ENCODE measurements around the gene DMKN.

DMKN gene

GRCh38 chr19:35533201-35533821, 19.9 kb upstream of the DMKN start, which contains the start of gene GAPDHS:
TSS of gene GAPDHS (plus strand) at chr19:35533456. CDS start at chr19:35533528, 72 bp downstream.
- peaks cover 19% of the 10 kb centered on the region for H3K27me3 ChIP-seq (ENCODE audit: insufficient read depth, poor library complexity, severe bottlenecking)
- H3K4me3 ChIP-seq (replicated peaks; ENCODE audit: insufficient read depth, low read length) = no peak within 1 kb of the TSS
- no peak for TF ChIP-seq REST (IDR thresholded peaks at IDR 0.05; ENCODE audit: insufficient replicate concordance, low read depth)
- DNase-seq (ENCODE audit: low read depth in 1 of 2, low spot score in 1 of 2) = no peak
- no peak within 1 kb of the TSS for H3K27ac ChIP-seq (replicated peaks)

GRCh38 chr19:35531291-35531690, 17.8 kb upstream of the DMKN start:
- Histone ChIP-seq H3K27ac (replicated peaks) (no peak overlapping the region), H3K27me3 (ENCODE audit: insufficient read depth, poor library complexity, severe bottlenecking) (peaks cover 19% of the 10 kb centered on the region), H3K4me3 (replicated peaks; ENCODE audit: insufficient read depth, low read length) (no peak overlapping the region)
- DNase-seq (ENCODE audit: low read depth in 1 of 2, low spot score in 1 of 2) = no peak
- TF ChIP-seq CTCF (IDR thresholded peaks at IDR 0.05; ENCODE audit: insufficient read depth, low read length) (no peak), REST (IDR thresholded peaks at IDR 0.05; ENCODE audit: insufficient replicate concordance, low read depth) (no peak), GABPA (IDR thresholded peaks at IDR 0.05; ENCODE audit: low read depth) (no peak), POLR2AphosphoS5 (IDR thresholded peaks at IDR 0.05; ENCODE audit: low read depth) (no peak), SPI1 (IDR thresholded peaks at IDR 0.05; ENCODE audit: borderline replicate concordance, low read depth) (no peak)

GRCh38 chr19:35529241-35530218, 16.1 kb upstream of the DMKN start:
- Histone ChIP-seq H3K27me3 (ENCODE audit: insufficient read depth, poor library complexity, severe bottlenecking) (peaks cover 19% of the 10 kb centered on the region), H3K4me3 (replicated peaks; ENCODE audit: insufficient read depth, low read length) (no peak overlapping the region), H3K27ac (replicated peaks) (no peak overlapping the region)
- TF ChIP-seq CTCF (IDR thresholded peaks at IDR 0.05; ENCODE audit: insufficient read depth, low read length) = no peak
- TF ChIP-seq GABPA (IDR thresholded peaks at IDR 0.05; ENCODE audit: low read depth) = no peak
- TF ChIP-seq REST (IDR thresholded peaks at IDR 0.05; ENCODE audit: insufficient replicate concordance, low read depth) = no peak
- no peak for TF ChIP-seq POLR2AphosphoS5 (IDR thresholded peaks at IDR 0.05; ENCODE audit: low read depth)
- no peak for TF ChIP-seq SPI1 (IDR thresholded peaks at IDR 0.05; ENCODE audit: borderline replicate concordance, low read depth)
- DNase-seq (ENCODE audit: low read depth in 1 of 2, low spot score in 1 of 2) = no peak

All from HL-60 (cell line).